Measurements from ENCODE around the gene TTC7B.

The TTC7B gene

DNA sequence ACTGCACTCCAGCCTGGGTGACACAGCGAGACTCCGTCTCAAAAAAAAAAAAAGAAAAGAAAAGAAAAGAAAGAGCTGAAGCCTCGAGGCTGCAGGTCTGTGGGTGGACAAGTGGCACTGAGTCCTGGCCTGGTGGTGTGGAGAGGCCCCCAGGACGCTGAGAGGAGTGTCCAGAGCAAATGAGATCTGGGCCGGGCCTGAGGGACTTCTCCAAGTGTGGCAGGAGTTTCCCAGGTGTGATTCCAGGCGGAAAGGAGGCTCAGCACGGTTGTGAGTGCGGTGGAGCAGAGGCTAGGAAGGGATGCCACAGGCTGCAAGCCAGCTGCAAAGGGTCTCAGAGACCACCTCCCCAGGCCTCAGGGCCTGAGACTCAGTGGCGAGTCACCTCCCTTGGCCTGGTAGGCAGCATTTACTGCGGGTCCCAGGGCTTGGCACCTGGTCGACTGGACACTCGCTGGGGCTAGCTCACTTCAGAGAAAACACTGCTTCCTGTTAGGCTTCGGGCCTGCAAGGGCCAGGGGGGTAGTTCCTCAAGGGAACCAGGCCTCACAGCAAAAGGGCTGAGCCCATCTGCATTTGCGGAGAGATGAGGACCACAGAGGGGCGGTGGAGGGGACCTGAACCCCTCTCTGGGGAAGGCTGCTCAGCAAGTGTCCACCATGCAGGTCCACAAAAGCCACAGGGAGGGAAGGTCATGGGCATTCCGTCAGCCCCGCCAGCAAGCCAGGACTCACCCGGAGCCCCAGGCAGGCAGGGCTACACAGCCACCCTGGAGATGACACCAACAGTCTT lies 11.7 kb downstream of the TTC7B start:
- no peak for DNase-seq

- DNase-seq = no peak
Measured at GRCh38 chr14:90803249-90803648, 13.0 kb downstream of the TTC7B start.

GRCh38 chr14:90799420-90799819 lies 16.8 kb downstream of the TTC7B start:
- DNase-seq = no peak

DNA sequence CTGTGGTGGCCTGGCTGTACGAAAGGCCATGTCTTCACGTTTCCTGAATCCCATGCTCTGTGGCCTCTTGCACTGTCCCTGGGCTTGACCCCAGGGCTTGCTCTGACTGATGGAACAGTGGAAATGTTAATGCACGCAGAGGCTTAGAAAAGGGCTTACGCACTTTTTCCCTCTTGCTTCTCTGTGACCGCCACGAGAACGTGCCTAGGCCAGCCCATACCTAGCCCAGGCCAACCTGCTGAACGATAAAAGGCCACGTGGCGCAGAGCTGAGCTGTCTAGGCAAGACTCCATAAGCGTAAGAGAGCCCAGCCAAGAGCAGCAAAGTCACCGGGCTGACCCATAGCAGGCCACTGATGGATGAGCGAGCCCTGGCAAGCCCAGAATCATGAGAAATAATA lies 18.3 kb downstream of the TTC7B start:
- DNase-seq = no peak

- no peak for DNase-seq
Measured at GRCh38 chr14:90797451-90797850, 18.8 kb downstream of the TTC7B start.

DNA sequence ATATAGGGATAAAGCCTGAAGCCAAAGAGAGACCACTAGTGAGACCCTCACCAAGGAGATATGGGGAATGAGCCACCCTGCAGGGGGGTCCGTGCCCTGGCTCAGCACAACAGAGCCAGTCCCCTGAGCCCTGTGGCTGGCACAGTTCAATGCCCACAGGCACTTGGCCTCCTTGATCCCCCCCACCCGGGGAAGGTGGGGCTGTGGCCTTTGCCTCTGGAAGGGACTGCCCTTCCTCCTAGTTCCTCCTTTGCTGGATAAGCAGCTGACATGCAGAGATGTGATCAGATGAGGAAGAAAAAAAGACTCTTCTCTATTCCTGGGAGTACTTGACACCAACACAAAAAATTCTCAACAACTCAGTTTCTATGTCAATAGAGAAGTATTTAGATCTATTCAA lies 19.9 kb downstream of the TTC7B start:
- DNase-seq = no peak

DNA sequence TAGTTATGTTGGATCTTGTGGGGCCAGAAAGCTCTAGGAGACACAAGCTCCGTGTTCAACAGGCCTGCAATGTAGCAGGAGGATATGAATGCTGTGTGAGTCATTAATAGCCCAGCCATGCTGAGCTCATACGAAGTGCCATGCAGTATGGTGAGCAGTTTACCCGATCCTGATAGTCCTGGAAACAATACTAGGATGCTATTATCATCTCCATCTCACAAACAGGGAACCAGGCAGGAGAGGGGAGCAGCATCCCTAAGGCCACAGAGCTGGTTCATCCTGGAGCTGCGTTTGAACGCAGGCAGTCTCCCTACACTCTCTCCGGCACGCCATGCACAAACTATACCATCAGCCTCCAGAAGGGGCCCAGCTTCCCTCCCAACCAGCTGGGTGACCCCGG lies 20.5 kb downstream of the TTC7B start:
- DNase-seq = no peak

- no peak for DNase-seq
Measured at GRCh38 chr14:90791486-90791885, 24.7 kb downstream of the TTC7B start.

DNA sequence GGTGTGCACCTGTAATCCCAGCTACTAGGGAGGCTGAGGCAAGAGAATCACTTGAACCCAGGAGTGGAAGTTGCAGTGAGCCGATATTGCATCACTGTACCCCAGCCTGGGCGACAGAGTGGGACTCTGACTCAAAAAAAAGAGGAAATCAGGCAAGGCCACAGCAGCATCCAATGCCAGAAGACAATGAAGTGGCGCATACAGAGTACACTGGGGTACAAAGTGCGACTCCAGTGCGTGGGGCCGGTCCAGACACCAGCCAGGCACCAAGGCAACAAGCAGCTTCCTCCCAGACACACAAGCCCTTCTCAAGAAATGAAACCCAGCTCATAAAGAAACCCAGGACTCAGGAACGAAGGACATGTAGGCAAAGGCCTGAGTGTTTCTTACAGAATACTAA lies 28.2 kb downstream of the TTC7B start:
- DNase-seq = no peak

GRCh38 chr14:90785876-90786450 lies 30.3 kb downstream of the TTC7B start:
- no peak for DNase-seq

- DNase-seq = no peak
Measured at GRCh38 chr14:90785471-90785870, 30.8 kb downstream of the TTC7B start.

DNA sequence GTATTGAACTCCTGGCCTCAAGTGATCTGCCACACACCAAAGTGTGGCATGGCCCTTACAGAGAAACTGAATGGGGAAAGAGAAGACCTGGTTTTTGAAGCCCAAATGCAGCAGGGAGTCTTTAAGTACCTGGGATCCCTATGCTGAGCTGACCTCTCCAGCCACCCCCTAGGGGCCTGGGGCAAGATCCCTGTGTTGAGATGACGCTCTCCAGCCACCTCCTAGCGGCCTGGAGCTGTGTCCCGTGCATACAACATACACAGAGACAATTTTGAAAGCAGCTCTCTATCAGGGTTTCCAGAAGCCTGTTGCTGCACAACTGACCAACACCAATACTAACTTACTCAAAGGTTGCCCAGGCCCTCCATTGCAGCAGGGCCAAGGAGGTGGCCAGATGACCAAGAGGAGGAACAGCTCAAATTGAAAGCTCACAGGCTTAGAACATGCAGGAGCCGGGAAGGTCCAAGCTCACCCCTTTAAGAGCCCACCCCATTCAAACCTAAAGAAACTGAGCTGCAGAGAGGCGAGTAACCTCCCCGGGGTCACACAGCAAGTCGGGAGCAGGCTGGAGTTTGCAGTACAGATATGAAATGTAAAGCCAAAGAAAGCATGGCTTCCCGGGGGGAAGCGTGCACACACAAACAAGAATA lies 31.5 kb downstream of the TTC7B start:
- no peak for DNase-seq

DNA sequence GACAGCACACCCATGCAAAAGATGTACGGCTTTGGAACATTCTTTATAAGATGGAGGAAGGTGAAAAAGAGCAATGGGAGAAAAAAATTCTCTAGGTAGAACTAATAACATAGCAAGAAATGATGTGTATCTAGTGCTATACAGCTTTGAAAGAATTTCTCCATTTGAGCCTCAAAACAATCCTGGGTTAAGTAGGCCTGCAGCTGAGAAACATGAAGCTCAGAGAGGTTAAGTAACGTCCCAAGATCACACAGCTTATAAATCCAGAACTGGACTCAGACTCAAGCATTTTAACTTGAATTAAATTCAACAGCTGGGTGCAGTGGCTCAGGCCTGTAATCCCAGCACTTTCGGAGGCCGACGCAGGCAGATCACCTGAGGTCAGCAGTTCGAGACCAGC lies 32.9 kb downstream of the TTC7B start:
- DNase-seq = no peak

GRCh38 chr14:90782892-90783291 lies 33.3 kb downstream of the TTC7B start:
- no peak for DNase-seq

DNA sequence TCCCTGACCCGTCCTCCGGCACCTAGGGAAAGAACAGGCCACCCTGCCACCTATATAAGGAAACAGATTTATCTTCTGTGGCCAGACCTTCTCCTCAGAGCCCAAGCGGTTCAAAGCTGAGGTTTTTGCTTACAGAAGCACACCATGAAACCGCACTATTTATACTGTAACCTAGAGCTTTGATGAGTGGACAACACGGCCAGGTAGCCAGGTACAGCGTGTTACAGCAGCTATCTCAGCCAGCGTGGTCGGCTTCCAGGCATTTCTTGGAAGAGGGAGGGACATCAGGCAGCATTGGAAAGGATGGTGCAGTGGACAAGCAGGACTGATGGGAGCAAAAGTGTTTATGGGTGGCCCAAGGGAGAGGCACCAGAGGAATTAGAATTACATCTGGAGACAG lies 34.4 kb downstream of the TTC7B start:
- no peak for DNase-seq

DNA sequence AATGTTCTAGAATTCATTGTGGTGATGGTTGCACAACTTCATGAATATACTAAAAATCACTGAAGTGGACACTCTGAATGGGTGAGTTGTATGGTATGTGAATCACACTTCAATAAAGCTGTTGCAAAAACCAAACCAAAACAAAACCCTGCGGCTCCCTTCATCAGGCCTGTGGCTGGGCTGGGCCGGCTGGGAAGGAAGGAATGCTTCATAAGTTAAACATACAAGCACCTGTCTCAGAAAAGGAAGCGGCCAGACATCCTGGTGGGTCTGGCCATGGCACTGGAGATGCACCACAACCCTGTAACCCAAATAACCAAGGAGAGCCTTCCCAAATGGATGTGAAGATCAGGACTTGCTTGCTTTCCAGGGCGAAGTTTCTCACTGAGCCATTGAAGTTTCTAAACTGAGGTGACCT lies 34.9 kb downstream of the TTC7B start:
- DNase-seq = no peak

- DNase-seq = no peak
Measured at GRCh38 chr14:90780519-90780918, 35.7 kb downstream of the TTC7B start.

DNA sequence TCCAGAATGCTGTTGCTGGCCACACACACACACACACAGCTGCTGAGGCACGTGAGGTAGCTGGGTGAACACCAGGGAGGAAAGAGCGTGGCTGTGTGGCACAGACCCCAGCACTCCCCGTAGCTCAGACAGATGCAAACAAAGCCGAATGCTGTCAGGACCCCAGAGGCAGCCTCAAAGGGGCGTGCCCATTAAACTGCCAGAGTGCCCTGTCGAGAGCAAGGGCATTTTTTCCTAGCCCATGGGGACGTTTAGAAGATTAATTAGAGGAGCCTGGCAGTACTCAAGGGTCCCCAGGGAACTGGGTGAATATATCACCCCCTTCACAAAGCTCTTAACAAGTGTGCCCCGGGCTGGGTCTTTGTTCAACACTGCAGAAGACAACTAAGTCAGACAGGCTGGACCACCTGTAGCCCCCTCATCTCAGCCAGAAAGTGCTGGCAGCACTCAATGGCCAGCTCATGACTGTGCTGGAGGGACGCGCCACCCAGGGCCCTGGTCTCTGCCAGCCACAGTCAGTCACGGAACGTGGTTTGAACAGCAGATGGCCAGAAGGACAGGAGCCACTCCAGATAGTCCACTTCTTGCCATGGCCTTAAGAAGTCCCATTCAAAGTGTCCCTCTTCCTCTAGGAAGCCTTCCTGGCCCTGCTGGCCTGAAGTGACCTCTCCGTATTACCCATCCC lies 37.5 kb downstream of the TTC7B start:
- DNase-seq = no peak

GRCh38 chr14:90777830-90778485 lies 38.3 kb downstream of the TTC7B start:
- no peak for DNase-seq

- no peak for DNase-seq
Measured at GRCh38 chr14:90777358-90777757, 38.9 kb downstream of the TTC7B start.

GRCh38 chr14:90775441-90775840 lies 40.8 kb downstream of the TTC7B start:
- no peak for DNase-seq

DNA sequence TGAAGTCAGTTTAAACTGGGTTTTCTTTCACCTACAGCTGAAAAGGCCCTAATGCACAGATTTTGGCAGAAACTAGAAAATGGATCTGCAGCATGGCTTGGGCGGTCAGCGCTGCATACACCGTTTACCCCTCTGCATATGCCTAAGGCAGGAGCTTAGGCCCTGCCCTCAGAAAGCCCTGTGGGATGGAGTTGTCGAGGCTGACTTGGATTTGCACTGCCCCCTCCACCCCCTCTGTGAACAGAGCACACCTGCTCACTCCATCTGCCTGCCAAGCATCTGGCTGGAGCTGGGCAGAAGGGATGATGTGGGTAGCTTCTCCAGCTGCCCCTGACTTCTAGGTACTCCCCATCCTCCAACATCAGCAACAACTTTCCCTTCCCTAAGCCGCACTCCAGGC lies 41.9 kb downstream of the TTC7B start:
- no peak for DNase-seq

- DNase-seq = no peak
Measured at GRCh38 chr14:90773705-90774104, 42.5 kb downstream of the TTC7B start.

DNA sequence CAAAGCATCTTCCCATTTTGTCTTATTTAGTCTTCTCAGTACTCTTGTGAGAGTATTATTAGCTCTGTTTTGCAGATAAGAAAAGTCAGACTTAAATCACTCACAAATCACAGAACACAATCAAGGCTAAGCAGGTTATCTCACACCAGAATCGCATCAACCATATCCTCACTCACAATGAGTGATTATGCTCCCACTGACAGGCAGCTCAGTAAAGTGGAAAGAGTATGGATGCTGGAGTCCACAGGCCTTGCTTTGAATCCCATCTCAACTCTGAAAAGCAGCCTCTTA lies 43.1 kb downstream of the TTC7B start:
- no peak for DNase-seq
